ELF-1 (cell line): ENCODE results near the gene SCFD2.
A peak's percentile ranks its signal among the peaks of the same experiment; 100 is the strongest.

Experiments
- DNase-seq: peaks from one replicate; pipeline ENCODE4 v3.0.0-alpha.2; 2016; ENCODE audit warnings: low read depth, low spot score

The SCFD2 gene

GRCh38 chr4:52860361-52860760 lies 505.5 kb downstream of the SCFD2 start:
- no peak for DNase-seq

GRCh38 chr4:52856801-52857200 lies 509.1 kb downstream of the SCFD2 start:
- DNase-seq, result no peak

GRCh38 chr4:52853351-52853750 lies 512.5 kb downstream of the SCFD2 start:
- no peak for DNase-seq

- no peak for DNase-seq
Measured at GRCh38 chr4:52852711-52853110, 513.1 kb downstream of the SCFD2 start.

GRCh38 chr4:52852041-52852440 lies 513.8 kb downstream of the SCFD2 start:
- no peak for DNase-seq

GRCh38 chr4:52850406-52851124 lies 515.3 kb downstream of the SCFD2 start:
- DNase-seq, result no peak

- DNase-seq, result no peak
Measured at GRCh38 chr4:52848254-52848653, 517.6 kb downstream of the SCFD2 start.

- DNase-seq, result no peak
Measured at GRCh38 chr4:52846502-52846901, 519.4 kb downstream of the SCFD2 start.

- DNase-seq, result no peak
Measured at GRCh38 chr4:52844596-52844995, 521.3 kb downstream of the SCFD2 start.

- no peak for DNase-seq
Measured at GRCh38 chr4:52843958-52844357, 521.9 kb downstream of the SCFD2 start.

- no peak for DNase-seq
Measured at GRCh38 chr4:52843351-52843750, 522.5 kb downstream of the SCFD2 start.

GRCh38 chr4:52842792-52843191 lies 523.1 kb downstream of the SCFD2 start:
- DNase-seq, result peak; percentile 36

- DNase-seq, result peak; percentile 50
Measured at GRCh38 chr4:52841682-52842456, 524.0 kb downstream of the SCFD2 start.

- peak; percentile 59 for DNase-seq
Measured at GRCh38 chr4:52840531-52841370, 525.1 kb downstream of the SCFD2 start.

GRCh38 chr4:52838729-52839586 lies 526.9 kb downstream of the SCFD2 start:
- DNase-seq, result peak; percentile 45

- peak; percentile 75 for DNase-seq
Measured at GRCh38 chr4:52837716-52838558, 527.9 kb downstream of the SCFD2 start.

GRCh38 chr4:52836678-52837077 lies 529.2 kb downstream of the SCFD2 start:
- no peak for DNase-seq

- DNase-seq, result no peak
Measured at GRCh38 chr4:52836120-52836519, 529.7 kb downstream of the SCFD2 start.

GRCh38 chr4:52834641-52835456 lies 531.0 kb downstream of the SCFD2 start:
- DNase-seq, result peak; percentile 52
